ENCODE data around the gene BANP.

GRCh38 chr16:87952751-87953150 is 1.5 kb downstream of the BANP start:
- TF ChIP-seq POLR2A (IDR thresholded peaks at IDR 0.05; ENCODE audit: low read length) (no peak), GATA1 (IDR thresholded peaks at IDR 0.05; ENCODE audit: low read depth, low read length) (no peak)

Measured in erythroblast (primary cell).